BLaER1 treated with 17β-estradiol and CSF1 and Interleukin-3, amounts not matched to agents 10 nM and 100 nM (cell line): ENCODE measurements around the gene CELA3A.
A peak's percentile ranks its signal among the peaks of the same experiment; 100 is the strongest.
"Not testable (repeated sequence)": the region's sequence is repeated elsewhere in the genome, so short reads cannot be mapped to it uniquely, and the experiment has no call there.

Source experiments
- H3K27ac ChIP-seq, 11 experiments: shearing (Covaris generic); formaldehyde crosslinking; 2 replicates each; pipeline ENCODE4 v1.8.1; 2022
- H3K27me3 ChIP-seq, 11 experiments: shearing (Covaris generic); formaldehyde crosslinking; 2 replicates each; pipeline ENCODE4 v1.8.1; 2022
- H3K36me3 ChIP-seq, 11 experiments: shearing (Covaris generic); formaldehyde crosslinking; 2 replicates each; pipeline ENCODE4 v1.8.1; 2022
- H3K4me1 ChIP-seq, 10 experiments: shearing (Covaris generic); formaldehyde crosslinking; 2 replicates each; pipeline ENCODE4 v1.8.1; 2022
- H3K4me2 ChIP-seq, 11 experiments: shearing (Covaris generic); formaldehyde crosslinking; 2 replicates each; pipeline ENCODE4 v1.8.1; 2022
- H3K4me3 ChIP-seq, 10 experiments: shearing (Covaris generic); formaldehyde crosslinking; 2 replicates each; pipeline ENCODE4 v1.8.1; 2022
- H3K9ac ChIP-seq, 11 experiments: shearing (Covaris generic); formaldehyde crosslinking; 2 replicates each; pipeline ENCODE4 v1.8.1; 2022
- H3K9me3 ChIP-seq, 11 experiments: shearing (Covaris generic); formaldehyde crosslinking; replicated peaks in 1 of 11; 2 replicates each; pipeline ENCODE4 v1.8.1; 2022
- H4K20me1 ChIP-seq, 11 experiments: shearing (Covaris generic); formaldehyde crosslinking; 2 replicates each; pipeline ENCODE4 v1.8.1; 2022
- Cebpa-rat ChIP-seq, 11 experiments: shearing (Covaris generic); IDR thresholded peaks; 2 replicates each; pipeline ENCODE4 v1.8.1; 2022

CELA3A gene

GRCh38 chr1:21963477-21964217 is 37.8 kb upstream of the CELA3A start:
- Histone ChIP-seq H3K4me3 (no peak overlapping the region), H3K27me3 (no peaks in the 10 kb centered on the region), H3K27ac (peak overlapping the region in 1 of 11 experiments; percentile 23; a peak in 2 of 22 replicates), H4K20me1 (no peaks in the 10 kb centered on the region), H3K36me3 (no peaks in the 10 kb centered on the region), H3K9ac (no peak overlapping the region), H3K9me3 (no peaks in the 10 kb centered on the region), H3K4me2 (peak overlapping the region in 4 of 11 experiments; percentile 1 to 46 (median 23); a peak in 4 of 22 replicates), H3K4me1 (peaks cover 0 to 54% (median 44%) of the 10 kb centered on the region in 10 experiments; a peak in 17 of 20 replicates)
- TF ChIP-seq Cebpa-rat (IDR thresholded peaks at IDR 0.05), result no peak

DNA sequence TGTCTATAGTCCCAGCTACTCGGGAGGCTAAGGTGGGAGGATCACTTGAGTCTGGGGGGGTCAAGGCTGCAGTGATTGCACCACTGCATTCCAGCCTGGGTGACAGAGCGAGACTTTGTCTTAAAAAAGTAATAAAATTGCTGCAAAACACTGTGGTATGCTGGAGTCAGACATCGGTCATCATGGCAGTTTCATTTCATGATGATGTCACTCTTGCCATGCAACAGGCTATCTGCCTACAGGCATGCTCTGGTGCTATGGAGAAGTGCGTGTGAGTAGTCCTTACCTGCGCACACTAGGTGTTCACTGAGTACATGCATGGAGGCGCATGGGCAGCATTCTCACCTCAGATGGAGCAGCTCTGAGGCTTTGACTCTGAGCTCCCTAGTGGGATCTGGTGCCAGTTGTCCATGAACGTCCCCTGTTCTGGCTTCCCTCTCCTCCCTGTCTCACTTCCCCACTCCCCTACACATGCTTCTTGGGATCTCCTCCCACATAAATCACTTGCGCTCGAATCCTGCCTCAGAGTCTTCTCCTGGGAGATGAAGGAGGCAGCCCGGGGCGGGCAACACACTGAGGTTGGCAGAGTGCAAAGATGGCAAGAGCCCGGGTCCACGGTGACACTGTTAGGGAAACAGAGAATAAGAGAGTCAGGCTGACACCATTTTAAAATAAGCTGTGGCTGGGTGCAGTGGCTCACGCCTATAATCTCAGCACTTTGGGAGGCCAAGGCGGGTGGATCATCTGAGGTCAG is 35.0 kb upstream of the CELA3A start:
- Histone ChIP-seq H3K36me3 (no peaks in the 10 kb centered on the region), H3K9me3 (no peaks in the 10 kb centered on the region), H3K27ac (no peak overlapping the region), H3K9ac (no peak overlapping the region), H3K4me1 (peaks cover 0 to 36% (median 20%) of the 10 kb centered on the region in 10 experiments; a peak in 17 of 20 replicates), H3K27me3 (no peaks in the 10 kb centered on the region), H4K20me1 (no peaks in the 10 kb centered on the region), H3K4me2 (no peak overlapping the region), H3K4me3 (no peak overlapping the region)
- no peak for TF ChIP-seq Cebpa-rat (IDR thresholded peaks at IDR 0.05)

DNA sequence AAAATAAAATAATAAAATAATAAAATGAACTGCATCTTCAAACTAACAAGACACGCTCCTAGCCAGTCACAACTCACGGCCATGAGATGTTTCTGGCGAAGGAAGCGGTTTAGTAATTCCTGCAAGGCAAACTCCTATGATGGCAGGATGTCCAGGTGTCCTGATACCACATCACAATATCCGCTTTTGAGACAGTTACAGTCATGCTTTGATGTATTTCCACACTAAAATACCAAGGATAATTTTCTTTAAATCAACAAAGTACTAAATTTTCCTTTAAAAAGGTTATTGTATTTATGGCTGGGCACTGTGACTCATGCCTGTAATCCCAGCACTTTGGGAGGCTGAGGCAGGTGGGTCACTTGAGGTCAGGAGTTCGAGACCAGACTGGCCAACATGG is 34.2 kb upstream of the CELA3A start:
- H3K36me3 ChIP-seq, H3K4me2 ChIP-seq, H3K4me3 ChIP-seq, H3K9me3 ChIP-seq, H3K27me3 ChIP-seq, H4K20me1 ChIP-seq, H3K27ac ChIP-seq, H3K9ac ChIP-seq: not testable (repeated sequence)
- H3K4me1 ChIP-seq, result peaks cover 0 to 28% (median 12%) of the 10 kb centered on the region in 10 experiments; a peak in 15 of 20 replicates

DNA sequence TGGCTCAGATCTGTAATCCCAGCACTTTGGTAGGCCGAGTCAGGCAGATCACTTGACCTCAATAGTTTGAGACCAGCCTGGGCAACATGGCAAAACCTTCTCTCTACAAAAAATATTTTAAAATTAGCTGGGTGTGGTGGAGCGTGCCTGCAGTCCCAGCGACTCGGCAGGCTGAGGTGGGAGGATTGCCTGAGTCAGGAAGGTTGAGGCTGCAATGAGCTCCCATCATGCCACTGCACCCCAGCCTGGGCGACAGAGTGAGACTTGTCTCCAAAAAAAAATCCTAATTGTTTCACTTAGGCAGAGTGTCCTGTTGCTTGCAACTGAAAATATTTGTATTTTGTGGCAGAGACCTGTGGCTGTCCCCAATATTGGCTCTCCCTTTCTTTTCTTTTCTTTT is 32.4 kb upstream of the CELA3A start:
- not testable (repeated sequence) for H3K36me3 ChIP-seq, H3K4me2 ChIP-seq, H4K20me1 ChIP-seq, H3K4me3 ChIP-seq, H3K27me3 ChIP-seq, H3K27ac ChIP-seq, H3K9me3 ChIP-seq, H3K9ac ChIP-seq
- peaks cover 0 to 19% (median 9%) of the 10 kb centered on the region in 10 experiments; a peak in 14 of 20 replicates for H3K4me1 ChIP-seq

GRCh38 chr1:21970523-21970922 is 30.9 kb upstream of the CELA3A start:
- not testable (repeated sequence) for H3K4me3 ChIP-seq, H3K36me3 ChIP-seq, H3K9ac ChIP-seq, H3K27me3 ChIP-seq, H3K27ac ChIP-seq, H4K20me1 ChIP-seq, H3K4me2 ChIP-seq, H3K9me3 ChIP-seq
- H3K4me1 ChIP-seq, result peaks cover 0 to 19% (median 9%) of the 10 kb centered on the region in 10 experiments; a peak in 14 of 20 replicates

- Histone ChIP-seq H3K4me1 (peaks cover 0 to 14% (median 8%) of the 10 kb centered on the region in 10 experiments; a peak in 13 of 20 replicates), H3K4me2 (peak overlapping the region in 8 of 11 experiments; percentile 10 to 38 (median 24); a peak in 8 of 22 replicates)
- not testable (repeated sequence) for H3K4me3 ChIP-seq, H3K9me3 ChIP-seq, H3K27ac ChIP-seq, H3K27me3 ChIP-seq, H3K36me3 ChIP-seq, H3K9ac ChIP-seq, H4K20me1 ChIP-seq
These were observed 28.4 kb upstream of the CELA3A start for GRCh38 chr1:21972973-21973441.

- Histone ChIP-seq H3K4me1 (peaks cover 0 to 12% (median 7%) of the 10 kb centered on the region in 10 experiments; a peak in 13 of 20 replicates), H3K4me2 (peak overlapping the region in 7 of 11 experiments; percentile 10 to 38 (median 25); a peak in 5 of 22 replicates)
- H3K27me3 ChIP-seq, H3K27ac ChIP-seq, H3K9ac ChIP-seq, H3K9me3 ChIP-seq, H3K4me3 ChIP-seq, H4K20me1 ChIP-seq, H3K36me3 ChIP-seq: not testable (repeated sequence)
These were observed 27.5 kb upstream of the CELA3A start for GRCh38 chr1:21973948-21974347.

- H3K4me3 ChIP-seq, H3K36me3 ChIP-seq, H3K9me3 ChIP-seq, H3K27ac ChIP-seq, H3K4me1 ChIP-seq, H3K27me3 ChIP-seq, H4K20me1 ChIP-seq, H3K4me2 ChIP-seq, H3K9ac ChIP-seq: not testable (repeated sequence)
These were observed 26.8 kb upstream of the CELA3A start for GRCh38 chr1:21974699-21975098.

GRCh38 chr1:21975296-21975695 is 26.2 kb upstream of the CELA3A start:
- H3K9me3 ChIP-seq, H3K27ac ChIP-seq, H3K4me3 ChIP-seq, H3K27me3 ChIP-seq, H3K4me1 ChIP-seq, H3K4me2 ChIP-seq, H4K20me1 ChIP-seq, H3K36me3 ChIP-seq, H3K9ac ChIP-seq: not testable (repeated sequence)

GRCh38 chr1:21976703-21977239 is 24.7 kb upstream of the CELA3A start, which contains the start of gene CELA3B:
Gene CELA3B (plus strand): TSS chr1:21977022. CDS start chr1:21977040, 18 bp downstream.
- not testable (repeated sequence) for H3K9me3 ChIP-seq, H3K4me2 ChIP-seq, H3K4me3 ChIP-seq, H3K27ac ChIP-seq, H3K9ac ChIP-seq, H3K27me3 ChIP-seq, H3K36me3 ChIP-seq, H3K4me1 ChIP-seq, H4K20me1 ChIP-seq

DNA sequence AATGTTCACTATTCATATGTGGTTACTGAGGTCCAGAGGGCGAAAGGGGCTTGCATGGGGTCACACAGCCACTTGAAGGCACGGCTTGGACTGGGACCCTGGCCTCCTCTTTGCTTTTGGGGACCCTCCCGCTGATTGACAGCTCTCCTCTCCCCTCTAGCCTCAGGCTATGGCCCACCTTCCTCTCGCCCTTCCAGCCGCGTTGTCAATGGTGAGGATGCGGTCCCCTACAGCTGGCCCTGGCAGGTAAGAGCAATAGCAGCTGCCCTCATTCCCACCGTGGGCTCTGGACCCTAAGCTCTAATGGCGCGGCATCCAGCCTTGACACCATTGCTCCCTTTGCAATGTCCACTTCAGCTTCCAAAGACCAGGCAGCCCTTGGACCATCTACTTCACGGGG is 23.2 kb upstream of the CELA3A start:
- not testable (repeated sequence) for H3K27ac ChIP-seq, H3K4me3 ChIP-seq, H3K36me3 ChIP-seq, H3K4me2 ChIP-seq, H3K9ac ChIP-seq, H3K9me3 ChIP-seq, H3K27me3 ChIP-seq, H4K20me1 ChIP-seq, H3K4me1 ChIP-seq

GRCh38 chr1:21980515-21981220 is 20.8 kb upstream of the CELA3A start:
- not testable (repeated sequence) for H3K4me3 ChIP-seq, H3K36me3 ChIP-seq, H3K9me3 ChIP-seq, H3K9ac ChIP-seq, H3K27me3 ChIP-seq, H3K4me1 ChIP-seq, H3K4me2 ChIP-seq, H4K20me1 ChIP-seq, H3K27ac ChIP-seq

DNA sequence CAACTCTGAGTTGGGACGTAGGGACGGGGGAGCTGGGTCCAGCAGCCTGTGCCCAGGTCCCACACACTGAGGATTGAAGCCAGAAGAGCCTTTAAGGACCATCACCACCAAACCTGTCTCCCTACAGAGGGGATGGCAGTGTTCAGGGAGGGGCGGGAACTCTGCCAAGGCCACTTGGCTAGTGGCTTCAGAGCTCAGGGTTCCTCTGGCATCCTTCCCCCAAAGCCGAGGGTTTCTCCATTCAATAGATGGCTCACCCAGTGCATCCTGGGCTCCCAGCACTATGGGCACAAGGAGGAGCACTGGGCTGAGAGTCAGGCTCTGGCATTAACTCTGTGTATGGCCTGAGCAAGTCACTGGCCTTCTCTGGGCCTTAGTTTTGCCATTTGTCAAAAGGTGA is 20.2 kb upstream of the CELA3A start:
- H3K4me1 ChIP-seq, H4K20me1 ChIP-seq, H3K36me3 ChIP-seq, H3K9ac ChIP-seq, H3K4me3 ChIP-seq, H3K9me3 ChIP-seq, H3K27ac ChIP-seq, H3K27me3 ChIP-seq, H3K4me2 ChIP-seq: not testable (repeated sequence)
